ENCODE data around the gene UGT3A1.
A peak's percentile ranks its signal among the peaks of the same experiment; 100 is the strongest.

Gene UGT3A1

DNA sequence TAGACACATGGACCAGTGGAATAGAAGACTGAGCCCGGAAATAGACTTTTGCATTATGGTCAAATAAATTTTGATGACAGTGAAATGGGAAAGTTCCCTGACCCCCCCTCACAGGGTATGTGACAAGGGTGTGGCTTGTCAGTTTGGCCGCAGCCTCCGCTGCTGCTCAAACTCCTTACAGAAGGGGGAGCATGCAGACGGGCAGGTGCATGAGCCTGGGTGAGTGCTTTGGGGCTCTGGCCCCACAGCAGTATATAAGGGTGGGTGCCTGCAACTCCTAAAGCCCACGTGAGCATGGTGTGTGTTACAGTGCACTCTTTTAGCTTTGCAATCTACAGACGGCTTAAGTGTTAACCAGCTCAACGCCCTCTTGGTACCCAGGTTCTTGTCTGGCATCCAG, 30.9 kb downstream of the UGT3A1 start:
- DNase-seq, result no peak
- no peak for TF ChIP-seq POLR2A (IDR thresholded peaks at IDR 0.05; ENCODE audit: low read length)

GRCh38 chr5:35956429-35956828, 34.8 kb downstream of the UGT3A1 start:
- TF ChIP-seq POLR2A (IDR thresholded peaks at IDR 0.05; ENCODE audit: low read length), result no peak
- no peak for TF ChIP-seq GATA1 (IDR thresholded peaks at IDR 0.05; ENCODE audit: low read depth, low read length)
- DNase-seq, result no peak

DNA sequence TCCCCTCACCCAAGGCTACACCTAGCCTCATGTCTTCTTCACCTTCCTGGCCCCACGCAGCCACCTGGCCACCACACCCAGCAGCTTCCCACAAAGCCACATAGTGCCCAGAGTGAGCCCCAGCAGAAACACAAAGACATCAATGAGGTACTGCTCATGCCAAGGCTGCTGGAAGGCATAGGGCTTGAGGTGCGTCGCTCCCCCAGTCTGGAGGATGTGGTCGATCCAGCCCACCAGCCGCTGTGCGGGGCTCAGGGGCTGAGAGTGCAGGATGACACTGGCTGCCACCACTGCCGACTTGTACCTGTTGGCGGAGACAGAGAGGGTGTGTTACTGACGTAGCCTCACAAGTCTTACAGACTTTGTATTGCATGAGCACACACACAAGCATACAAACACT, 37.0 kb downstream of the UGT3A1 start:
- DNase-seq, result no peak
- no peak for TF ChIP-seq GATA1 (IDR thresholded peaks at IDR 0.05; ENCODE audit: low read depth, low read length)
- TF ChIP-seq POLR2A (IDR thresholded peaks at IDR 0.05; ENCODE audit: low read length), result no peak

DNA sequence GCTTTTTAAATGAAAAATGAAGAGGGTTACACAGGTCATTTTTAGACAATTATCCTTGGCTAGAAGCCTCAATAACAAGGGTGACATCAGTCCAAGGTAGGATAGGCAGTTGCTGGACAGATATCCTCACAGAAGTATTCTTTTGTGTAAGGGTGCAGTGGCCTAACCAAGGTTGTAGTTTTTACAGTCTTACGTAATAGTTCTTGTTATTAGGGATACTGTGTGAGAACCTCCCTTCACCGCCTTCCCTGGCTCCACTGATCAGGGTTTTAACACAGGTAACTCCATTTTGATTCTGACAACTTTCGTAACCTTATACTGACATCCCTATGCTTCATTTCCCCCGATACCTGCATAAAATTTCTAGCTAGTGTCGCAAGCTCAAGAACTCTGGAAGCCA, 44.1 kb downstream of the UGT3A1 start:
- no peak for TF ChIP-seq GATA1 (IDR thresholded peaks at IDR 0.05; ENCODE audit: low read depth, low read length)
- no peak for TF ChIP-seq POLR2A (IDR thresholded peaks at IDR 0.05; ENCODE audit: low read length)
- no peak for DNase-seq

- DNase-seq, result no peak
- TF ChIP-seq POLR2A (IDR thresholded peaks at IDR 0.05; ENCODE audit: low read length), result no peak
- TF ChIP-seq GATA1 (IDR thresholded peaks at IDR 0.05; ENCODE audit: low read depth, low read length), result no peak
Measured at GRCh38 chr5:35939639-35940038, 51.6 kb downstream of the UGT3A1 start.

DNA sequence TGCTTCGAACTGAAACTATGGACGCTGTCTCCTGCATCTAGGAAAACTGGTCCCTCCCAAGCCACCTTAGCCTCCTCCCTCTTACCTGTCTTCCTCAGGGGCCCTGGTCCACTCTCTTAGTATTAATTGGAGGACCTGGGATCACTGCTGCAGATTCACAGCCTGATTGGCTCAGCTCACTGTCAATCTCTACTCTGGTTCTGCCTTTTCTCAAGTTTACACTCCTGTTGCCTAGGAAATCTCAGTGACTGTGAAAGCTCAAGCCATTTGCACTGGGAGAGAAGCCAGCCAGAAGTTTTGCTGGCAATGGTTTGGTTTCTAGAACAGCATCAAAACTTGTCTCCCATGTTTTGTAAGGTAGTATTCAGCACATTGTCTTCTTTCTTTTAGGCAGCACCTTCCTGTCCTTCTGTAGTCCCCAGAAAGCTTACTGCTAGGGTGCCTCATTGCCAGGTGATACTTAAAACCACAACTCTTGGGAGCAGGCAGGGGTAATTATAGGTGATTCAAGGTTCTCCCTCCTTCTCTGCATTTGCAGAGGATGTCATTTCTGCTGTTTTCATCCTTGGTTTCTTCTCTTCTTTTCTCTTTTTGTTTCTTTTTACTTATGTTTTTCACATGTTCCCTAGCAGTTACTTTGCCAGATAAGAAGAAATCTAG, 52.5 kb downstream of the UGT3A1 start, which contains the start of gene CAPSL:
Gene CAPSL, minus strand, starts transcription at position 55 of the 660 bp plus-strand sequence. CDS start 17,502 bp downstream, outside the sequence.
- TF ChIP-seq POLR2A (IDR thresholded peaks at IDR 0.05; ENCODE audit: low read length) (no peak), GATA1 (IDR thresholded peaks at IDR 0.05; ENCODE audit: low read depth, low read length) (no peak)
- DNase-seq, result peak; percentile 8 to 13

DNA sequence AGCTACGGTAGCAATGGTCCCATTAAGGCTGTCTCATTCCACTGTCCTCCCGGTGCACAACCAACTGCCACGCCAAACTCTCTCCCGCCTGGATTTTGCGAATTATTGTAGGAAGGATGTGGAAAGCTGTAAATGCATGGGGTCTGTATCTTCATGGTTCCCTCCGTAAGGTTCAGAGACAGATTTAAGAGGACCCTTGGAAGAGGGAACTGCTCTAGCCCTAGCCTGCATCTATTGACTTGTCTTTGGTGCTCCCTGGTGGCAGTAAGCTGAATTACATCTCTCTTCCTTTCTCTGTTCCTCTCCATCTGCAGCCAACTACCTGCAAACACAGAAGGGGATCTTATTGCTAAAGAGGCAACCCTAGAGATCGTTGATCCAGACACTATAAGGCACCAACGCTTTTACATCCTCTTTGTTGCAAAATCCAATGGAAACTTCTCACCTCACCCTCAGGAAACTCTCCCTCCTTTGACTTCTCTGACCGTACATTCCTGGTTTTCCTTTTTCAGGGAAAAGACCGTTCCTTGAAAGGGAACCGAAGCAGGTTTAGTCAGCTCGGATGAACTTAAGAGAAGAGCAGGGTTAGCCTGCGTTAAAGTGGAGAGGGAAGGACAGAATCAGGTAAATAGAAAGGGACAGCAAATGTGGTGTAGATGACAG, 64.7 kb downstream of the UGT3A1 start:
- peak; percentile 41 to 60 for DNase-seq
- TF ChIP-seq POLR2A (IDR thresholded peaks at IDR 0.05; ENCODE audit: low read length), result no peak
- no peak for TF ChIP-seq GATA1 (IDR thresholded peaks at IDR 0.05; ENCODE audit: low read depth, low read length)

- DNase-seq, result peak; percentile 55 to 58
- TF ChIP-seq POLR2A (IDR thresholded peaks at IDR 0.05; ENCODE audit: low read length) (no peak), GATA1 (IDR thresholded peaks at IDR 0.05; ENCODE audit: low read depth, low read length) (no peak)
Measured at GRCh38 chr5:35924950-35925722, 66.1 kb downstream of the UGT3A1 start.

GRCh38 chr5:35924122-35924949, 66.9 kb downstream of the UGT3A1 start:
- no peak for TF ChIP-seq POLR2A (IDR thresholded peaks at IDR 0.05; ENCODE audit: low read length)
- no peak for TF ChIP-seq GATA1 (IDR thresholded peaks at IDR 0.05; ENCODE audit: low read depth, low read length)
- no peak for DNase-seq

DNA sequence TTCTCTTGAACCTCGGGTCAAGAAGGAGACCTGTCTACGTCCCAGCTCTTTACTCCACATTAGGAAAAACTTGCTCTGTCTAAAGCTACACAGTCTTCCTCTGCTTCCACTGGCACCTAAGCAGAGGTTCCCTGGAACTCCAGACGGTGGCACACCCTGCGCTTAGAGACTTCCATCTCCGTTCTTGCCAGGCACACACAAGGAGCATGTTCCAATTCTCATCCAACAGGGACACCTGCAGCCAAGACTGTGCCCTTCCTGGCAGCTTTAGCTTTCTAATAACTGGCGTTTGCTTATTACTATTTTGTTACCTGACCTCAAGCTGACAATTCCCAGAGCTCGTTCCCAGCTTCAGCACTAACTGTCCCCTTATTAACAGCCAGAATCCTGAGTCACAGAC, 68.7 kb downstream of the UGT3A1 start:
- TF ChIP-seq POLR2A (IDR thresholded peaks at IDR 0.05; ENCODE audit: low read length) (no peak), GATA1 (IDR thresholded peaks at IDR 0.05; ENCODE audit: low read depth, low read length) (no peak)
- DNase-seq, result no peak

DNA sequence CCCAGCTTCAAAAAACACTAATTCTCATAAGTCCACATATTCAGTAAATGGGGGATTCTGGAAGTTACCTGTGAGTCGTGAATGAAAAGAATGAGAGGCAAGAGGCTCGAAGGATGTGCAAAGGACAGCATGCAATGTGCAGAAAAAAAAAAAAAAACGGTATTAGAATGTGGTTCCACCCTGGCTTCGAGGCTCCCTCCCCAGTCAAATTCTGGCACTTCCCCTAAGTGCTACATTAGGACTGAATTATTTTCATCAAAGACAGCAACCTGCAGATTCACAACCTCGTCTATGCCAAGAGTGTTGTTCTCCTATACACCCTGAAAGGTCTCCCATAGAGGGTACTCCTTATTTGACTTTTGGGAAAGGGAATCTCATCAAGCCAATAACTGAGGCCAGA, 69.3 kb downstream of the UGT3A1 start:
- DNase-seq, result no peak
- TF ChIP-seq POLR2A (IDR thresholded peaks at IDR 0.05; ENCODE audit: low read length) (no peak), GATA1 (IDR thresholded peaks at IDR 0.05; ENCODE audit: low read depth, low read length) (no peak)

- no peak for DNase-seq
- TF ChIP-seq GATA1 (IDR thresholded peaks at IDR 0.05; ENCODE audit: low read depth, low read length) (no peak), POLR2A (IDR thresholded peaks at IDR 0.05; ENCODE audit: low read length) (no peak)
Measured at GRCh38 chr5:35920890-35921289, 70.3 kb downstream of the UGT3A1 start.

GRCh38 chr5:35919191-35919590, 72.0 kb downstream of the UGT3A1 start:
- TF ChIP-seq POLR2A (IDR thresholded peaks at IDR 0.05; ENCODE audit: low read length) (no peak), GATA1 (IDR thresholded peaks at IDR 0.05; ENCODE audit: low read depth, low read length) (no peak)
- no peak for DNase-seq

DNA sequence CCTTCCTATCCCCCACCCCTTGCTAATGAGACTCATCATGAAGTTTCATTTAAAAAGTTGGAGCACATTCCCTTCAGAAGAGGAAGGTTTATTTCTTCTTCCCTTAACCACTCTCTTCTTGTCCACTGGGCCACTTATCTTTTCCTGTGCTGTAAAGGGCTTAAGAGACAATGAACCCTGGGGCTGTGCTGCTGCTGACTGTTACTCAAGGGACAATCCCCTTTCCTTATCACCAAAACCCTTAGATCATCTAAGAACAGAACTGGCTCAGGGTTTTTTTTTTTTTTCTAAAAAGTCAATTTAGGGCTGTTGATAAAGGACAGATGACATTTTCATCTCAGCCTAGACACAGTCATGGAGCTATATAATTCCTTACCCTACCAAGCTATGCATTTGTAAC, 82.4 kb downstream of the UGT3A1 start:
- no peak for TF ChIP-seq POLR2A (IDR thresholded peaks at IDR 0.05; ENCODE audit: low read length)
- TF ChIP-seq GATA1 (IDR thresholded peaks at IDR 0.05; ENCODE audit: low read depth, low read length), result no peak
- DNase-seq, result peak in 1 of 2 experiments; percentile 25
